ENCODE data around the gene SLC25A3. TPM values are rescaled to one million over a fixed set of nuclear protein-coding genes. Genes with fewer than 3 reads are reported as not detected.

The SLC25A3 gene
- total and polyA plus RNA-seq, 2 of the 13 experiments (the other 11 are each of a cell fraction or from before 2014, with no cell fraction given): 292 to 829 TPM

DNA sequence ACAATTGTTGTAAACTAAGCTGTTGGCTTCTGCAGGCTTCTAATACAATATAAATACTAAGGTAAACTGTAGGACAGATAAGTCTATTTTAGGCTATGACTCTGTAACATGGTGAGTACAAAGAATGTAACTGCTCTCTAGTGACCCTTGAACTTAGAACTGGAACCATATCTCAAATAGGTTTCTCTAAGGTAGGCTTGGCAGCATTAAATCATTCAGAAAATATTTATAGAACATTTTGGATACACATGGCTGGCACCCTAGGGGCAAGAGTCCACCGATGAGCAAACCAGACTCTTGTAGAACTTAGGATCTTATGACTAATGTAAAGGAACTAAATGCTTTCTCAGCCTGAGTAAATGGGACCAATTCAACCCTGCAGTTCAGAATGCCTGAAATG, 19.4 kb upstream of the SLC25A3 start (continued):
- TF ChIP-seq, protein P1, sequence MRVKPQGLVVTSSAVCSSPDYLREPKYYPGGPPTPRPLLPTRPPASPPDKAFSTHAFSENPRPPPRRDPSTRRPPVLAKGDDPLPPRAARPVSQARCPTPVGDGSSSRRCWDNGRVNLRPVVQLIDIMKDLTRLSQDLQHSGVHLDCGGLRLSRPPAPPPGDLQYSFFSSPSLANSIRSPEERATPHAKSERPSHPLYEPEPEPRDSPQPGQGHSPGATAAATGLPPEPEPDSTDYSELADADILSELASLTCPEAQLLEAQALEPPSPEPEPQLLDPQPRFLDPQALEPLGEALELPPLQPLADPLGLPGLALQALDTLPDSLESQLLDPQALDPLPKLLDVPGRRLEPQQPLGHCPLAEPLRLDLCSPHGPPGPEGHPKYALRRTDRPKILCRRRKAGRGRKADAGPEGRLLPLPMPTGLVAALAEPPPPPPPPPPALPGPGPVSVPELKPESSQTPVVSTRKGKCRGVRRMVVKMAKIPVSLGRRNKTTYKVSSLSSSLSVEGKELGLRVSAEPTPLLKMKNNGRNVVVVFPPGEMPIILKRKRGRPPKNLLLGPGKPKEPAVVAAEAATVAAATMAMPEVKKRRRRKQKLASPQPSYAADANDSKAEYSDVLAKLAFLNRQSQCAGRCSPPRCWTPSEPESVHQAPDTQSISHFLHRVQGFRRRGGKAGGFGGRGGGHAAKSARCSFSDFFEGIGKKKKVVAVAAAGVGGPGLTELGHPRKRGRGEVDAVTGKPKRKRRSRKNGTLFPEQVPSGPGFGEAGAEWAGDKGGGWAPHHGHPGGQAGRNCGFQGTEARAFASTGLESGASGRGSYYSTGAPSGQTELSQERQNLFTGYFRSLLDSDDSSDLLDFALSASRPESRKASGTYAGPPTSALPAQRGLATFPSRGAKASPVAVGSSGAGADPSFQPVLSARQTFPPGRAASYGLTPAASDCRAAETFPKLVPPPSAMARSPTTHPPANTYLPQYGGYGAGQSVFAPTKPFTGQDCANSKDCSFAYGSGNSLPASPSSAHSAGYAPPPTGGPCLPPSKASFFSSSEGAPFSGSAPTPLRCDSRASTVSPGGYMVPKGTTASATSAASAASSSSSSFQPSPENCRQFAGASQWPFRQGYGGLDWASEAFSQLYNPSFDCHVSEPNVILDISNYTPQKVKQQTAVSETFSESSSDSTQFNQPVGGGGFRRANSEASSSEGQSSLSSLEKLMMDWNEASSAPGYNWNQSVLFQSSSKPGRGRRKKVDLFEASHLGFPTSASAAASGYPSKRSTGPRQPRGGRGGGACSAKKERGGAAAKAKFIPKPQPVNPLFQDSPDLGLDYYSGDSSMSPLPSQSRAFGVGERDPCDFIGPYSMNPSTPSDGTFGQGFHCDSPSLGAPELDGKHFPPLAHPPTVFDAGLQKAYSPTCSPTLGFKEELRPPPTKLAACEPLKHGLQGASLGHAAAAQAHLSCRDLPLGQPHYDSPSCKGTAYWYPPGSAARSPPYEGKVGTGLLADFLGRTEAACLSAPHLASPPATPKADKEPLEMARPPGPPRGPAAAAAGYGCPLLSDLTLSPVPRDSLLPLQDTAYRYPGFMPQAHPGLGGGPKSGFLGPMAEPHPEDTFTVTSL (CRISPR knock-in tag; IDR thresholded peaks at IDR 0.05; ENCODE audit: borderline replicate concordance): peak; percentile 72; the same call in 1 of the 2 replicates
- peak; percentile 44; the same call in 1 of the 2 replicates for TF ChIP-seq CREM (IDR thresholded peaks at IDR 0.05)
- TF ChIP-seq CREM (CRISPR knock-in tag; IDR thresholded peaks at IDR 0.05): no peak
- peak; percentile 47; the same call in 1 of the 2 replicates for TF ChIP-seq HDAC1 (CRISPR knock-in tag; IDR thresholded peaks at IDR 0.05)
- no peak for TF ChIP-seq EP300 (IDR thresholded peaks at IDR 0.05; ENCODE audit: low read depth in 2 of 2, low read length in 2 of 2)
- TF ChIP-seq EP300 (CRISPR knock-in tag; IDR thresholded peaks at IDR 0.05; ENCODE audit: borderline replicate concordance): no peak
- TF ChIP-seq SETDB1 (CRISPR knock-in tag; IDR thresholded peaks at IDR 0.05; ENCODE audit: borderline replicate concordance): no peak
- TF ChIP-seq ZNF619 (CRISPR knock-in tag; IDR thresholded peaks at IDR 0.05): no peak
- TF ChIP-seq SALL2 (CRISPR knock-in tag; IDR thresholded peaks at IDR 0.05): no peak
- 0 out of 2 replicates have a peak, but pooled peaks have one; percentile 14 for TF ChIP-seq PPARG (CRISPR knock-in tag; conservative IDR thresholded peaks at IDR 0.05)
- TF ChIP-seq SOX6 (IDR thresholded peaks at IDR 0.05): no peak
- peak; percentile 59 for TF ChIP-seq SOX6 (CRISPR knock-in tag; IDR thresholded peaks at IDR 0.05)
- TF ChIP-seq ZNF850 (CRISPR knock-in tag; conservative IDR thresholded peaks at IDR 0.05): no peak
- TF ChIP-seq NCOR1 (IDR thresholded peaks at IDR 0.05; ENCODE audit: borderline replicate concordance, low read length): peak; percentile 73; the same call in 1 of the 2 replicates
- peak; percentile 46; the same call in 1 of the 2 replicates for TF ChIP-seq SOX5 (CRISPR knock-in tag; IDR thresholded peaks at IDR 0.05; ENCODE audit: borderline replicate concordance)
- no peak for TF ChIP-seq RARG (CRISPR knock-in tag; IDR thresholded peaks at IDR 0.05; ENCODE audit: low read depth)
- TF ChIP-seq ATF3 (CRISPR knock-in tag; IDR thresholded peaks at IDR 0.05): no peak
- no peak for TF ChIP-seq ZNF235 (CRISPR knock-in tag; IDR thresholded peaks at IDR 0.05; ENCODE audit: borderline replicate concordance)
- TF ChIP-seq PRDM15 (CRISPR knock-in tag; IDR thresholded peaks at IDR 0.05): no peak
- TF ChIP-seq ZNF883 (CRISPR knock-in tag; IDR thresholded peaks at IDR 0.05; ENCODE audit: not compliant biosample characterization): no peak
- no peak for TF ChIP-seq SRY (CRISPR knock-in tag; IDR thresholded peaks at IDR 0.05)
- TF ChIP-seq JUND (CRISPR knock-in tag; IDR thresholded peaks at IDR 0.05): no peak
- TF ChIP-seq GZF1 (CRISPR knock-in tag; IDR thresholded peaks at IDR 0.05): no peak

Measured in HepG2 (cell line).